ENCODE data around the gene ALDH5A1. TPM values are rescaled to one million over a fixed set of nuclear protein-coding genes. Genes with fewer than 3 reads are reported as not detected.

The ALDH5A1 gene
- total RNA-seq, 4 donors from 2014 or later = 6.8 to 12.4 (median 9.1) TPM

GRCh38 chr6:24564081-24564480 is 69.3 kb downstream of the ALDH5A1 start:
- DNase-seq = no peak
- no peaks in the 10 kb centered on the region for H3K36me3 ChIP-seq
- TF ChIP-seq POLR2A (IDR thresholded peaks at IDR 0.05) (no peak), CTCF (IDR thresholded peaks at IDR 0.05) (no peak)
- H3K4me1 ChIP-seq = no peaks in the 10 kb centered on the region
- no peak overlapping the region for H3K4me3 ChIP-seq
- H3K27ac ChIP-seq = no peak overlapping the region
- H3K27me3 ChIP-seq = no peaks in the 10 kb centered on the region
- intact Hi-C loops (cut with DNase I; ENCODE audit: low total_unique reads) = no loop called here
- H3K9me3 ChIP-seq = no peaks in the 10 kb centered on the region

- H3K36me3 ChIP-seq = no peaks in the 10 kb centered on the region
- H3K27ac ChIP-seq = no peak overlapping the region
- no peaks in the 10 kb centered on the region for H3K4me1 ChIP-seq
- H3K9me3 ChIP-seq = no peaks in the 10 kb centered on the region
- H3K4me3 ChIP-seq = no peak overlapping the region
- no peaks in the 10 kb centered on the region for H3K27me3 ChIP-seq
- intact Hi-C loops (cut with DNase I; ENCODE audit: low total_unique reads) = no loop called here
- no peak for DNase-seq
- TF ChIP-seq CTCF (IDR thresholded peaks at IDR 0.05) (no peak), POLR2A (IDR thresholded peaks at IDR 0.05) (no peak)
These were observed 70.4 kb downstream of the ALDH5A1 start for GRCh38 chr6:24565196-24565595.

GRCh38 chr6:24566020-24566767 is 71.4 kb downstream of the ALDH5A1 start:
- no peaks in the 10 kb centered on the region for H3K27me3 ChIP-seq
- H3K9me3 ChIP-seq = no peaks in the 10 kb centered on the region
- no peaks in the 10 kb centered on the region for H3K4me1 ChIP-seq
- no peak overlapping the region for H3K27ac ChIP-seq
- no peak for DNase-seq
- no peak for TF ChIP-seq CTCF (IDR thresholded peaks at IDR 0.05)
- no peak for TF ChIP-seq POLR2A (IDR thresholded peaks at IDR 0.05)
- intact Hi-C loops (cut with DNase I; ENCODE audit: low total_unique reads) = no loop called here
- no peak overlapping the region for H3K4me3 ChIP-seq
- no peaks in the 10 kb centered on the region for H3K36me3 ChIP-seq

GRCh38 chr6:24568683-24569082 is 73.9 kb downstream of the ALDH5A1 start:
- Histone ChIP-seq H3K4me1 (no peaks in the 10 kb centered on the region), H3K36me3 (no peaks in the 10 kb centered on the region), H3K27me3 (no peaks in the 10 kb centered on the region), H3K9me3 (no peaks in the 10 kb centered on the region), H3K4me3 (no peak overlapping the region), H3K27ac (no peak overlapping the region)
- TF ChIP-seq POLR2A (IDR thresholded peaks at IDR 0.05) (no peak), CTCF (IDR thresholded peaks at IDR 0.05) (no peak)
- DNase-seq = no peak
- intact Hi-C loops (cut with DNase I; ENCODE audit: low total_unique reads) = no loop called here

GRCh38 chr6:24569811-24570210 is 75.0 kb downstream of the ALDH5A1 start:
- intact Hi-C loops (cut with DNase I; ENCODE audit: low total_unique reads) = no loop called here
- Histone ChIP-seq H3K4me1 (no peaks in the 10 kb centered on the region), H3K36me3 (no peaks in the 10 kb centered on the region), H3K4me3 (no peak overlapping the region), H3K27me3 (no peaks in the 10 kb centered on the region), H3K9me3 (no peaks in the 10 kb centered on the region), H3K27ac (no peak overlapping the region)
- TF ChIP-seq CTCF (IDR thresholded peaks at IDR 0.05) (no peak), POLR2A (IDR thresholded peaks at IDR 0.05) (no peak)
- DNase-seq = no peak

Data from uterus (tissue), 4 donors.